CD4-positive, alpha-beta T cell (primary cell): ENCODE data around the gene RASA1. TPM values are rescaled to one million over a fixed set of nuclear protein-coding genes. Genes with fewer than 3 reads are reported as not detected.

ENCODE experiments used
- ATAC-seq: fragments of 200-7000 bp; cut with Tn5 transposase; one replicate; pipeline ENCODE4 v1.10.0; 2022; ENCODE audit warnings: mild to moderate bottlenecking; ENCODE audit not compliant: poor library complexity
- CTCF ChIA-PET: fragments of 350-600 bp; sonication (Branson Sonifier 250); formaldehyde crosslinking; loops from one replicate; lab custom pipeline; 2021; ENCODE audit warnings: antibody characterized with exemption, inconsistent platforms; lab: Charles Lee
- POLR2A ChIA-PET: fragments of 350-600 bp; sonication (Branson Sonifier 250); formaldehyde crosslinking; loops from one replicate; lab custom pipeline; 2021; ENCODE audit warnings: antibody characterized with exemption, inconsistent platforms; lab: Charles Lee
- DNase-seq, 14 experiments: peaks; one replicate each; pipeline ENCODE4 v3.0.0-alpha.2; 2013 to 2020; ENCODE audit warnings: mixed read lengths in 2 of 14
- H3K27ac ChIP-seq, 2 donors: one replicate each; pipeline versions ENCODE4 v1.5.1 to v1.7.0; 2013; ENCODE audit warnings: low read length in 2 of 2, low read depth in 1 of 2, mild to moderate bottlenecking in 1 of 2
- H3K27me3 ChIP-seq, 2 experiments: 1 replicate in 1 of 2; 2 replicates in 1 of 2; pipeline versions ENCODE4 v1.6.1 to v1.7.0; 2013; ENCODE audit warnings: low read length in 2 of 2, control low read depth in 1 of 2, mild to moderate bottlenecking in 1 of 2, moderate library complexity in 1 of 2; ENCODE audit not compliant: insufficient read depth in 2 of 2, control insufficient read depth in 1 of 2
- H3K36me3 ChIP-seq: one replicate; pipeline ENCODE4 v1.6.1; 2013; ENCODE audit warnings: low read length, control low read depth; ENCODE audit not compliant: insufficient read depth
- H3K4me1 ChIP-seq: one replicate; pipeline ENCODE4 v1.6.1; 2013; ENCODE audit warnings: low read length, control low read depth; ENCODE audit not compliant: insufficient read depth
- H3K4me3 ChIP-seq: one replicate; pipeline ENCODE4 v1.5.1; 2013; ENCODE audit warnings: mild to moderate bottlenecking, low read length, moderate library complexity
- H3K9me3 ChIP-seq, 2 experiments: 1 replicate in 1 of 2; 2 replicates in 1 of 2; pipeline versions ENCODE4 v1.6.1 to v1.7.0; 2013; ENCODE audit warnings: low read length in 2 of 2, mild to moderate bottlenecking in 2 of 2, control low read depth in 1 of 2, moderate library complexity in 1 of 2; ENCODE audit not compliant: control insufficient read depth in 1 of 2, insufficient read depth in 1 of 2
- H3K27ac Mint-ChIP-seq: one replicate; pipeline ENCODE4 v1.8.0; 2020; ENCODE audit warnings: mixed read lengths
- H3K27me3 Mint-ChIP-seq: one replicate; pipeline ENCODE4 v1.8.0; 2021; ENCODE audit warnings: mixed read lengths
- H3K36me3 Mint-ChIP-seq: one replicate; pipeline ENCODE4 v1.8.0; 2021; ENCODE audit warnings: low read depth, mixed read lengths
- H3K4me1 Mint-ChIP-seq: one replicate; pipeline ENCODE4 v1.8.0; 2021; ENCODE audit warnings: low read depth, mixed read lengths
- H3K4me3 Mint-ChIP-seq: one replicate; pipeline ENCODE4 v1.8.0; 2020; ENCODE audit warnings: mild to moderate bottlenecking, mixed read lengths
- H3K9me3 Mint-ChIP-seq: one replicate; pipeline ENCODE4 v1.8.0; 2020; ENCODE audit warnings: mixed read lengths
- CTCF ChIP-seq: fragments of 200-600 bp; IDR thresholded peaks from one replicate; pipeline ENCODE4 v1.8.0; 2022; ENCODE audit warnings: antibody characterized with exemption, mild to moderate bottlenecking
- intact Hi-C, 2 experiments: fragments of 100-400 bp; cut with DNase I in 1 of 2; cut with micrococcal nuclease in 1 of 2; formaldehyde crosslinking; loops; one replicate each; pipeline versions ENCODE4 v1.15.1 to v1.9.0; 2023 to 2025; cut with DNase I, micrococcal nuclease
- polyA plus RNA-seq, 2 donors: library from polyadenylated mRNA; unstranded; fragments of 120-200 nt; gene quantifications; one replicate each; pipeline ENCODE4 v1.2.1, GENCODE V29; 2013
- total RNA-seq, 174 experiments: library from RNA in 2 of 174; stranded (reverse) in 2 of 174; gene quantifications; one replicate each; pipeline ENCODE4 v1.2.3 and lab custom pipeline; 2021 to 2026

The RASA1 gene
- total RNA-seq (10 to 100 TPM; 15.1 to 15.4 TPM), total RNA-seq (lab: John Stamatoyannopoulos, UW) (27.2 to 151 (median 64.7) reads per million in 172 experiments)
- 25.3 TPM for polyA plus RNA-seq (2013, experiment 1 of 2)
- 26.6 TPM for polyA plus RNA-seq (2013, experiment 2 of 2)

GRCh38 chr5:87267574-87268125, at the start of gene RASA1:
Gene RASA1 (plus strand): TSS chr5:87267883. CDS start chr5:87268452, 569 bp downstream.
- Histone ChIP-seq H3K4me1 (peaks cover 28% of the 10 kb centered on the region), H3K4me3 (peak within 1 kb of the TSS; percentile 72), H3K27me3 (no peaks in the 10 kb centered on the region), H3K36me3 (no peaks in the 10 kb centered on the region), H3K9me3 (no peaks in the 10 kb centered on the region), H3K27ac (peak within 1 kb of the TSS; percentile 36 to 77)
- ChIA-PET POLR2A (interaction anchor here (0.5 to 3.7 kb wide), 11 partner anchors 9 to 145 kb away, joined by 3 to 30 read pairs (median 4); partner anchors contain the start of gene CCNH), CTCF (interaction anchor here (0.9 to 1.5 kb wide), 4 partner anchors 13 to 133 kb away, joined by 3 to 4 read pairs (median 3); no protein-coding TSS in a partner anchor)
- DNase-seq (peak; percentile 43 to 89 (median 70)), ATAC-seq (peak; percentile 61)
- TF ChIP-seq CTCF = no peak
- H3K4me3 Mint-ChIP-seq = peak within 1 kb of the TSS; percentile 93
- peak within 1 kb of the TSS; percentile 83 for H3K27ac Mint-ChIP-seq
- intact Hi-C loops = loop anchor here (2.0 to 10.0 kb wide), 7 partner anchors 40 to 145 kb away; no protein-coding TSS in a partner anchor
- no peaks in the 10 kb centered on the region for H3K9me3 Mint-ChIP-seq
- H3K4me1 Mint-ChIP-seq = peaks cover 34% of the 10 kb centered on the region
- H3K36me3 Mint-ChIP-seq = peaks cover 30% of the 10 kb centered on the region
- H3K27me3 Mint-ChIP-seq = no peaks in the 10 kb centered on the region

GRCh38 chr5:87229780-87230179, 37.9 kb upstream of the RASA1 start:
- ChIA-PET CTCF (no interaction called here), POLR2A (no interaction called here)
- Histone ChIP-seq H3K4me1 (peaks cover 5% of the 10 kb centered on the region), H3K9me3 (no peaks in the 10 kb centered on the region), H3K36me3 (no peaks in the 10 kb centered on the region), H3K4me3 (no peak overlapping the region), H3K27ac (no peak overlapping the region), H3K27me3 (no peaks in the 10 kb centered on the region)
- no peak for TF ChIP-seq CTCF
- Mint-ChIP-seq H3K4me1 (peaks cover 11% of the 10 kb centered on the region), H3K36me3 (no peaks in the 10 kb centered on the region), H3K9me3 (no peaks in the 10 kb centered on the region), H3K27ac (no peak overlapping the region), H3K27me3 (no peaks in the 10 kb centered on the region), H3K4me3 (no peak overlapping the region)
- ATAC-seq (no peak), DNase-seq (no peak)
- intact Hi-C loops = loop anchor here in 1 of 2 experiments (2.0 kb wide), 1 partner anchor 75 kb away; no protein-coding TSS in a partner anchor

DNA sequence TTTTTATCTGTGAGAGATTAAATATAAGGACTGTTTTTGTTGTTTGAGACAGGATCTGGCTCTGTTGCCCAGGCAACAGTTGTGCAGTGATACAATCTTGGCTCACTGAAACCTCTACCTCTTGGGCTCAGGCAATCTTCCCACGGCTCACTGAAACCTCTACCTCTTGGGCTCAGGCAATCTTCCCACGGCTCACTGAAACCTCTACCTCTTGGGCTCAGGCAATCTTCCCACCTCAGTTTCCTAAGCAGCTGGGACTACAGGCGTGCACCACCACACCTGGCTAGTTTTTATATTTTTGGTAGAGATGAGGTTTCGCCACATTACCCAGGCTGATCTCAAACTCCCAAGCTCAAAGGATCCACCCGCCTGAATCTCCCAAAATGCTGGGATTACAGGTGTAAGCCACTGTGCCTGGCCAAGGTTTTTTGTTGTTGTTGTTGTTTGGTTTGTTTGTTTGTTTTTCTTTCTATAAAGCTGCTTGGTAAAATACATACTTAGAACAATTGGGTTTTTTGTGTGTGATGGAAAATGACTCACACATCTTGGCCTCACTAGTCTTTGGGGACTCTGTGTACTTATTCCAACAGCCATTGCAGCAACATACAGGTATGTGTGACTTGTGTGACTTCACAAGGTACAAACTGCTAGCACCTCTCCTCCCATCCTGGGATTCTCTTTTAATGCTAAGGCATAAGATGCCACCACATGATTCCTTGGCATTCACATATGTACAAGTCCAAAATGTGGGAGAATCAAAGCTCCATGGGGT, 36.5 kb upstream of the RASA1 start:
- peak in 3 of 14 experiments; percentile 30 to 32 (median 31) for DNase-seq
- TF ChIP-seq CTCF = no peak
- CTCF ChIA-PET = interaction anchor here (0.5 kb wide), 1 partner anchor 153 kb away, joined by 3 read pairs; no protein-coding TSS in a partner anchor

More for the DNA sequence above, 36.5 kb upstream of the RASA1 start:
- Mint-ChIP-seq H3K4me1 (peaks cover 11% of the 10 kb centered on the region), H3K27ac (no peak overlapping the region), H3K9me3 (no peaks in the 10 kb centered on the region), H3K4me3 (no peak overlapping the region), H3K27me3 (no peaks in the 10 kb centered on the region), H3K36me3 (no peaks in the 10 kb centered on the region)
- no peak overlapping the region for H3K27ac ChIP-seq
- POLR2A ChIA-PET = interaction anchor here (0.7 to 1.1 kb wide), 2 partner anchors 116 to 263 kb away, joined by 3 to 4 read pairs; no protein-coding TSS in a partner anchor
- peaks cover 5% of the 10 kb centered on the region for H3K4me1 ChIP-seq
- peak; percentile 32 for ATAC-seq
- no peaks in the 10 kb centered on the region for H3K9me3 ChIP-seq
- no peaks in the 10 kb centered on the region for H3K36me3 ChIP-seq
- intact Hi-C loops = loop anchor here in 1 of 2 experiments (2.0 kb wide), 1 partner anchor 74 kb away; no protein-coding TSS in a partner anchor
- H3K4me3 ChIP-seq = no peak overlapping the region
- H3K27me3 ChIP-seq = no peaks in the 10 kb centered on the region
